MM.1S (cell line): ENCODE results near the gene IL1RAPL1.

Experiments used
- EZH2 ChIP-seq: fragments of 300-600 bp; sonication (generic); optimal IDR thresholded peaks from 2 replicates; pipeline ENCODE3; 2017; ENCODE audit warnings: low read depth, mild to moderate bottlenecking, antibody characterized with exemption, low read length, mixed read lengths
- EZH2phosphoT487 ChIP-seq: fragments of 300-600 bp; sonication (generic); IDR thresholded peaks from 2 replicates; pipeline ENCODE4 v1.6.1; 2018; ENCODE audit warnings: antibody characterized with exemption, low read length
- TF ChIP-seq, protein P1 (sequence below): fragments of 300-600 bp; sonication (generic); IDR thresholded peaks from 2 replicates; pipeline ENCODE4 v1.5.1; 2016; ENCODE audit warnings: antibody characterized with exemption, low read length, mixed read lengths

DNA sequence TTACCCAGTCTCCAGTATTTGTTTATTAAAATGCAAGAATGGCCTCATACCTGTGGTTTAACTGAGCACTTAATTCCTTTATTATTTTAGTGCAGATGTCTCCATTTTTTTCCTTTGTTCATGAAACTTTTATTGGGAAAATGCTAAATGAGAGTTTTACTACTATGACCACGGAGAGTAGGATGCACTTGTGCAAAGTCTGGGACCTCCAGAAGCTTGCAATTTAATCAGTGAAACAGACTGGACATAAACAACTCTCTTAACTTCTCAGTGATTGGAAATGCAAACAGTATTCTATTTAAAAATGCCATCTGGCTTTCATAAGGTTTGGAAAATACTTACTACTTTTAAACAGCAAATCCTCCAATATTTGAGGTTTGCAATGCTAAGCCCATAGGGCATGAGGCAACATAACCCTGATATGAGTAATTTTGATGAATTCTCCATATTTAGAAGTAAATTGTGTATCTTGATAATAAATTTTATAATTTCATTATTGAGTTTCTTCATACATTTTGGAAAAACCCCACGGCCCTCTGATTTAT lies 909.5 kb downstream of the IL1RAPL1 start:
- TF ChIP-seq EZH2 (no peak), EZH2phosphoT487 (no peak)
- TF ChIP-seq, protein P1, sequence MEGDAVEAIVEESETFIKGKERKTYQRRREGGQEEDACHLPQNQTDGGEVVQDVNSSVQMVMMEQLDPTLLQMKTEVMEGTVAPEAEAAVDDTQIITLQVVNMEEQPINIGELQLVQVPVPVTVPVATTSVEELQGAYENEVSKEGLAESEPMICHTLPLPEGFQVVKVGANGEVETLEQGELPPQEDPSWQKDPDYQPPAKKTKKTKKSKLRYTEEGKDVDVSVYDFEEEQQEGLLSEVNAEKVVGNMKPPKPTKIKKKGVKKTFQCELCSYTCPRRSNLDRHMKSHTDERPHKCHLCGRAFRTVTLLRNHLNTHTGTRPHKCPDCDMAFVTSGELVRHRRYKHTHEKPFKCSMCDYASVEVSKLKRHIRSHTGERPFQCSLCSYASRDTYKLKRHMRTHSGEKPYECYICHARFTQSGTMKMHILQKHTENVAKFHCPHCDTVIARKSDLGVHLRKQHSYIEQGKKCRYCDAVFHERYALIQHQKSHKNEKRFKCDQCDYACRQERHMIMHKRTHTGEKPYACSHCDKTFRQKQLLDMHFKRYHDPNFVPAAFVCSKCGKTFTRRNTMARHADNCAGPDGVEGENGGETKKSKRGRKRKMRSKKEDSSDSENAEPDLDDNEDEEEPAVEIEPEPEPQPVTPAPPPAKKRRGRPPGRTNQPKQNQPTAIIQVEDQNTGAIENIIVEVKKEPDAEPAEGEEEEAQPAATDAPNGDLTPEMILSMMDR = no peak
